ENCODE data around the gene PGBD1. TPM values are rescaled to one million over a fixed set of nuclear protein-coding genes. Genes with fewer than 3 reads are reported as not detected.

Gene PGBD1
- total RNA-seq, 2 experiments from 2014 or later = 1.5 to 1.7 TPM

GRCh38 chr6:28254121-28254519 lies 27.3 kb upstream of the PGBD1 start:
- POLR2A ChIA-PET = no interaction called here
- Mint-ChIP-seq H3K9me3 (peaks cover 8% of the 10 kb centered on the region), H3K36me3 (ENCODE audit: low read depth) (peaks cover 14% of the 10 kb centered on the region), H3K4me3 (no peak overlapping the region), H3K4me1 (peaks cover 38% of the 10 kb centered on the region), H3K27ac (no peak overlapping the region), H3K27me3 (peaks cover 2% of the 10 kb centered on the region)
- DNase-seq = no peak
- CTCF ChIA-PET = interaction anchor here (0.8 to 1.5 kb wide), 2 partner anchors 13 to 15 kb away, joined by 3 to 4 read pairs; partner anchors contain the start of gene ZSCAN26

GRCh38 chr6:28257042-28257441 lies 24.3 kb upstream of the PGBD1 start:
- DNase-seq = no peak
- Mint-ChIP-seq H3K4me1 (peaks cover 23% of the 10 kb centered on the region), H3K9me3 (peaks cover 13% of the 10 kb centered on the region), H3K27ac (no peak overlapping the region), H3K4me3 (no peak overlapping the region), H3K27me3 (peaks cover 10% of the 10 kb centered on the region), H3K36me3 (ENCODE audit: low read depth) (peaks cover 10% of the 10 kb centered on the region)
- ChIA-PET POLR2A (no interaction called here), CTCF (no interaction called here)

- Mint-ChIP-seq H3K4me3 (peak within 1 kb of the TSS; percentile 47), H3K4me1 (peaks cover 11% of the 10 kb centered on the region), H3K27me3 (peaks cover 14% of the 10 kb centered on the region), H3K27ac (peak within 1 kb of the TSS; percentile 85), H3K36me3 (ENCODE audit: low read depth) (peaks cover 10% of the 10 kb centered on the region), H3K9me3 (peaks cover 13% of the 10 kb centered on the region)
- ChIA-PET POLR2A (no interaction called here), CTCF (interaction anchor here (0.6 kb wide), 3 partner anchors 11 to 469 kb away, joined by 3 read pairs; no protein-coding TSS in a partner anchor)
- peak; percentile 53 for DNase-seq
These were observed 22.2 kb upstream of the PGBD1 start, which contains the start of gene NKAPL for GRCh38 chr6:28258877-28259777. Gene NKAPL, plus strand, starts transcription at chr6:28259297. Its CDS starts 75 bp downstream, at chr6:28259372.

- CTCF ChIA-PET = interaction anchor here (1.0 to 1.4 kb wide), 2 partner anchors 17 to 96 kb away, joined by 3 to 4 read pairs; no protein-coding TSS in a partner anchor
- peaks cover 4% of the 10 kb centered on the region for H3K9me3 Mint-ChIP-seq
- H3K4me3 Mint-ChIP-seq = no peak overlapping the region
- H3K27me3 Mint-ChIP-seq = peaks cover 14% of the 10 kb centered on the region
- DNase-seq = no peak
- POLR2A ChIA-PET = no interaction called here
- H3K4me1 Mint-ChIP-seq = peaks cover 7% of the 10 kb centered on the region
- no peaks in the 10 kb centered on the region for H3K36me3 Mint-ChIP-seq (ENCODE audit: low read depth)
- H3K27ac Mint-ChIP-seq = no peak overlapping the region
These were observed 17.4 kb upstream of the PGBD1 start for GRCh38 chr6:28263922-28264321.

GRCh38 chr6:28264834-28265401 lies 16.5 kb upstream of the PGBD1 start:
- no peak overlapping the region for H3K4me3 Mint-ChIP-seq
- CTCF ChIA-PET = interaction anchor here (1.4 kb wide), 1 partner anchor 95 kb away, joined by 3 read pairs; no protein-coding TSS in a partner anchor

GRCh38 chr6:28266563-28266961 lies 14.8 kb upstream of the PGBD1 start:
- H3K4me3 Mint-ChIP-seq = no peak overlapping the region
- H3K27ac Mint-ChIP-seq = no peak overlapping the region
- H3K36me3 Mint-ChIP-seq (ENCODE audit: low read depth) = no peaks in the 10 kb centered on the region
- no peaks in the 10 kb centered on the region for H3K9me3 Mint-ChIP-seq
- ChIA-PET POLR2A (interaction anchor here (0.8 to 1.5 kb wide), 3 partner anchors 14 to 394 kb away, joined by 4 to 6 read pairs (median 6); partner anchors contain the start of genes ZKSCAN4 and ZKSCAN8), CTCF (interaction anchor here (0.7 to 2.0 kb wide), 7 partner anchors 9 to 127 kb away, joined by 3 to 7 read pairs (median 3); partner anchors contain the start of genes PGBD1 and ZKSCAN4)
- peaks cover 7% of the 10 kb centered on the region for H3K4me1 Mint-ChIP-seq
- DNase-seq = no peak
- H3K27me3 Mint-ChIP-seq = peaks cover 6% of the 10 kb centered on the region

More at GRCh38 chr6:28264834-28265401, 16.5 kb upstream of the PGBD1 start:
- POLR2A ChIA-PET = no interaction called here
- H3K36me3 Mint-ChIP-seq (ENCODE audit: low read depth) = no peaks in the 10 kb centered on the region
- DNase-seq = no peak
- peaks cover 7% of the 10 kb centered on the region for H3K4me1 Mint-ChIP-seq
- H3K27me3 Mint-ChIP-seq = peaks cover 11% of the 10 kb centered on the region
- no peak overlapping the region for H3K27ac Mint-ChIP-seq
- no peaks in the 10 kb centered on the region for H3K9me3 Mint-ChIP-seq

GRCh38 chr6:28266962-28267694 lies 14.2 kb upstream of the PGBD1 start, which contains the start of gene ZSCAN26:
Gene ZSCAN26, plus strand, starts transcription at chr6:28267143. Its CDS starts 4,777 bp downstream, at chr6:28271920.
- Mint-ChIP-seq H3K27me3 (peaks cover 6% of the 10 kb centered on the region), H3K4me1 (peaks cover 7% of the 10 kb centered on the region), H3K9me3 (no peaks in the 10 kb centered on the region), H3K36me3 (ENCODE audit: low read depth) (peaks cover 2% of the 10 kb centered on the region), H3K27ac (no peak within 1 kb of the TSS), H3K4me3 (no peak within 1 kb of the TSS)
- ChIA-PET POLR2A (interaction anchor here (0.6 to 1.5 kb wide), 4 partner anchors 15 to 515 kb away, joined by 4 to 6 read pairs (median 6); partner anchors contain the start of genes ZKSCAN4 and ZKSCAN8), CTCF (interaction anchor here (0.7 to 2.0 kb wide), 8 partner anchors 9 to 127 kb away, joined by 3 to 7 read pairs (median 3); partner anchors contain the start of genes PGBD1 and ZKSCAN4)
- peak; percentile 88 for DNase-seq

- CTCF ChIA-PET = interaction anchor here (0.9 to 2.0 kb wide), 4 partner anchors 14 to 83 kb away, joined by 3 to 7 read pairs (median 4); partner anchors contain the start of genes PGBD1 and ZKSCAN4
- no peaks in the 10 kb centered on the region for H3K9me3 Mint-ChIP-seq
- peaks cover 7% of the 10 kb centered on the region for H3K4me1 Mint-ChIP-seq
- no peak overlapping the region for H3K27ac Mint-ChIP-seq
- peaks cover 7% of the 10 kb centered on the region for H3K36me3 Mint-ChIP-seq (ENCODE audit: low read depth)
- POLR2A ChIA-PET = interaction anchor here (0.6 to 1.5 kb wide), 2 partner anchors 15 to 514 kb away, joined by 5 to 6 read pairs; partner anchors contain the start of gene ZKSCAN4
- H3K27me3 Mint-ChIP-seq = peaks cover 6% of the 10 kb centered on the region
- DNase-seq = no peak
- H3K4me3 Mint-ChIP-seq = no peak overlapping the region
These were observed 13.7 kb upstream of the PGBD1 start for GRCh38 chr6:28267695-28268059.

GRCh38 chr6:28269492-28269891 lies 11.9 kb upstream of the PGBD1 start:
- Mint-ChIP-seq H3K4me1 (peaks cover 11% of the 10 kb centered on the region), H3K9me3 (no peaks in the 10 kb centered on the region), H3K27ac (no peak overlapping the region), H3K27me3 (peaks cover 3% of the 10 kb centered on the region), H3K4me3 (no peak overlapping the region), H3K36me3 (ENCODE audit: low read depth) (peaks cover 20% of the 10 kb centered on the region)
- no peak for DNase-seq
- ChIA-PET CTCF (interaction anchor here (0.6 to 1.5 kb wide), 2 partner anchors 11 to 17 kb away, joined by 3 to 5 read pairs; partner anchors contain the start of genes NKAPL and ZKSCAN4), POLR2A (no interaction called here)

- H3K9me3 Mint-ChIP-seq = no peaks in the 10 kb centered on the region
- H3K36me3 Mint-ChIP-seq (ENCODE audit: low read depth) = peaks cover 51% of the 10 kb centered on the region
- ChIA-PET POLR2A (interaction anchor here (0.6 kb wide), 1 partner anchor 1124 kb away, joined by 5 read pairs; no protein-coding TSS in a partner anchor), CTCF (interaction anchor here (1.2 to 1.8 kb wide), 2 partner anchors 8 to 22 kb away, joined by 4 to 5 read pairs; partner anchors contain the start of gene ZKSCAN4)
- peak overlapping the region; percentile 3 for H3K4me3 Mint-ChIP-seq
- H3K27me3 Mint-ChIP-seq = peaks cover 3% of the 10 kb centered on the region
- no peak for DNase-seq
- peak overlapping the region; percentile 67 for H3K27ac Mint-ChIP-seq
- H3K4me1 Mint-ChIP-seq = peaks cover 13% of the 10 kb centered on the region
These were observed 6.5 kb upstream of the PGBD1 start for GRCh38 chr6:28274888-28275287.

- H3K36me3 Mint-ChIP-seq (ENCODE audit: low read depth) = peaks cover 46% of the 10 kb centered on the region
- DNase-seq = no peak
- H3K4me1 Mint-ChIP-seq = peaks cover 28% of the 10 kb centered on the region
- no peak overlapping the region for H3K4me3 Mint-ChIP-seq
- H3K27ac Mint-ChIP-seq = no peak overlapping the region
- H3K9me3 Mint-ChIP-seq = peaks cover 3% of the 10 kb centered on the region
- ChIA-PET CTCF (no interaction called here), POLR2A (no interaction called here)
- peaks cover 7% of the 10 kb centered on the region for H3K27me3 Mint-ChIP-seq
These were observed 3.6 kb upstream of the PGBD1 start for GRCh38 chr6:28277746-28278145.
